Measurements from ENCODE around the gene CPLX1. TPM values are rescaled to one million over a fixed set of nuclear protein-coding genes. Genes with fewer than 3 reads are reported as not detected.
A peak's percentile ranks its signal among the peaks of the same experiment; 100 is the strongest.

CPLX1 gene
- total RNA-seq, 4 donors from 2014 or later = 0.31 to 0.96 (median 0.54) TPM; not detected in 1

- TF ChIP-seq CTCF (IDR thresholded peaks at IDR 0.05) (no peak), POLR2AphosphoS5 (IDR thresholded peaks at IDR 0.05) (no peak), EP300 (IDR thresholded peaks at IDR 0.05) (no peak)
- WGBS, 2 donors (ENCODE audit: low coverage in 1 of 2) = 72 to 81% methylated on average over 13 to 14 of the region's 20 CpGs
- peak; percentile 74 for ATAC-seq
- Histone ChIP-seq H3K36me3 (peaks cover 0 to 58% of the 10 kb centered on the region in 2 donors), H3K4me1 (peaks cover 0 to 14% (median 0%) of the 10 kb centered on the region in 3 donors), H3K4me3 (no peak overlapping the region), H3K27ac (peak overlapping the region in 2 of 4 donors; percentile 9 to 69), H3K9me3 (no peaks in the 10 kb centered on the region), H3K27me3 (no peaks in the 10 kb centered on the region)
Observed at GRCh38 chr4:749698-750666, 75.9 kb downstream of the CPLX1 start.

- Histone ChIP-seq H3K36me3 (peaks cover 0 to 56% of the 10 kb centered on the region in 2 donors), H3K27me3 (no peaks in the 10 kb centered on the region), H3K4me1 (peaks cover 0 to 14% (median 0%) of the 10 kb centered on the region in 3 donors), H3K27ac (no peak overlapping the region), H3K9me3 (no peaks in the 10 kb centered on the region), H3K4me3 (no peak overlapping the region)
- 94 to 98% methylated on average over 9 to 17 of the region's 19 CpGs for WGBS, 2 donors (ENCODE audit: low coverage in 1 of 2)
- ATAC-seq = no peak
- TF ChIP-seq POLR2AphosphoS5 (IDR thresholded peaks at IDR 0.05) = no peak
- TF ChIP-seq CTCF (IDR thresholded peaks at IDR 0.05) = no peak
- no peak for TF ChIP-seq EP300 (IDR thresholded peaks at IDR 0.05)
Observed at GRCh38 chr4:748461-748860, 77.5 kb downstream of the CPLX1 start.

GRCh38 chr4:747546-748170, 78.3 kb downstream of the CPLX1 start:
- TF ChIP-seq CTCF (IDR thresholded peaks at IDR 0.05) = no peak
- TF ChIP-seq POLR2A (IDR thresholded peaks at IDR 0.05) = no peak
- no peak for TF ChIP-seq POLR2AphosphoS5 (IDR thresholded peaks at IDR 0.05)
- no peak for TF ChIP-seq EP300 (IDR thresholded peaks at IDR 0.05)
- peaks cover 0 to 49% of the 10 kb centered on the region in 2 donors for H3K36me3 ChIP-seq
- no peak for ATAC-seq
- H3K9me3 ChIP-seq = no peaks in the 10 kb centered on the region
- H3K27ac ChIP-seq = no peak overlapping the region
- no peaks in the 10 kb centered on the region for H3K27me3 ChIP-seq
- 90 to 91% methylated on average over 4 to 7 of the region's 34 CpGs for WGBS, 2 donors (ENCODE audit: low coverage in 1 of 2)
- no peak overlapping the region for H3K4me3 ChIP-seq
- peaks cover 0 to 14% (median 0%) of the 10 kb centered on the region in 3 donors for H3K4me1 ChIP-seq

- WGBS, 2 donors (ENCODE audit: low coverage in 1 of 2) = 91 to 100% methylated on average over 1 to 15 of the region's 44 CpGs
- TF ChIP-seq POLR2A (IDR thresholded peaks at IDR 0.05) (no peak), CTCF (IDR thresholded peaks at IDR 0.05) (no peak), POLR2AphosphoS5 (IDR thresholded peaks at IDR 0.05) (no peak), EP300 (IDR thresholded peaks at IDR 0.05) (no peak)
- H3K4me1 ChIP-seq = peaks cover 0 to under 1% (median 0%) of the 10 kb centered on the region in 3 donors
- H3K36me3 ChIP-seq = peaks cover 0 to 55% of the 10 kb centered on the region in 2 donors
- no peaks in the 10 kb centered on the region for H3K27me3 ChIP-seq
- H3K9me3 ChIP-seq = no peaks in the 10 kb centered on the region
- no peak for ATAC-seq
- peak overlapping the region in 1 of 4 donors; percentile 19 for H3K27ac ChIP-seq
- H3K4me3 ChIP-seq = no peak overlapping the region
Observed at GRCh38 chr4:744212-744841, 81.6 kb downstream of the CPLX1 start.

Data from gastroesophageal sphincter (tissue), 4 donors.